OCI-LY3 (cell line): Measurements from ENCODE around the gene CRTC3.

Experiments
- H2AFZ ChIP-seq: fragments of 200-600, 300-600 bp; shearing (Covaris generic); 2 replicates; pipeline ENCODE4 v1.6.0; 2014; ENCODE audit warnings: antibody characterized with exemption, low read depth, low read length
- H3K27ac ChIP-seq: fragments of 200-600, 300-600 bp; sonication (generic); 2 replicates; pipeline ENCODE4 v1.5.1; 2014; ENCODE audit warnings: mild to moderate bottlenecking, low read length, moderate library complexity, mixed read lengths
- H3K27me3 ChIP-seq: fragments of 200-600, 300-600 bp; sonication (generic); 2 replicates; pipeline ENCODE4 v1.6.1; 2014; ENCODE audit warnings: low read depth, low read length, mixed read lengths
- H3K36me3 ChIP-seq: fragments of 200-600, 300-600 bp; sonication (generic); replicated peaks from 2 replicates; pipeline ENCODE3; 2014; ENCODE audit warnings: low read depth, low read length, mixed read lengths
- H3K4me1 ChIP-seq: fragments of 300-600, 200-600 bp; sonication (generic); 2 replicates; pipeline ENCODE4 v1.6.1; 2014; ENCODE audit warnings: low read length, mixed read lengths
- H3K4me2 ChIP-seq: fragments of 200-600, 300-600 bp; sonication (generic); 2 replicates; pipeline ENCODE4 v1.6.1; 2014; ENCODE audit warnings: low read length, mixed read lengths
- H3K4me3 ChIP-seq: fragments of 300-600, 200-600 bp; sonication (generic); 2 replicates; pipeline ENCODE4 v1.5.1; 2014; ENCODE audit warnings: antibody characterized with exemption, mild to moderate bottlenecking, low read length, moderate library complexity
- H3K79me2 ChIP-seq: fragments of 300-600, 200-600 bp; shearing (Covaris generic); 2 replicates; pipeline ENCODE4 v1.6.1; 2014; ENCODE audit warnings: mild to moderate bottlenecking, low read length, mixed read lengths
- H3K9ac ChIP-seq: fragments of 300-600, 200-600 bp; shearing (Covaris generic); 2 replicates; pipeline ENCODE4 v1.6.0; 2014; ENCODE audit warnings: mild to moderate bottlenecking, low read length, moderate library complexity
- H3K9me3 ChIP-seq: fragments of 200-600, 300-600 bp; shearing (Covaris generic); 2 replicates; pipeline ENCODE4 v1.6.1; 2014; ENCODE audit warnings: low read length, mixed read lengths; ENCODE audit not compliant: insufficient read depth
- H4K20me1 ChIP-seq: fragments of 200-600, 300-600 bp; sonication (generic); 2 replicates; pipeline ENCODE4 v1.6.1; 2016; ENCODE audit warnings: low read length, mixed read lengths; ENCODE audit not compliant: insufficient read depth
- CTCF ChIP-seq: fragments of 200-600, 300-600 bp; sonication (generic); IDR thresholded peaks from 2 replicates; pipeline ENCODE4 v1.5.1; 2014; ENCODE audit warnings: antibody characterized with exemption, low read length, low read depth
- EZH2phosphoT487 ChIP-seq: fragments of 200-600 bp; shearing (Covaris generic); IDR thresholded peaks from 2 replicates; pipeline ENCODE4 v1.6.1; 2018; ENCODE audit warnings: antibody characterized with exemption, mixed run types, low read depth

Gene CRTC3

GRCh38 chr15:90674476-90674875 is 144.8 kb downstream of the CRTC3 start:
- Histone ChIP-seq H3K27me3 (peaks cover 19% of the 10 kb centered on the region; the same call in 1 of the 2 replicates), H3K79me2 (no peaks in the 10 kb centered on the region)
- TF ChIP-seq EZH2phosphoT487 (no peak), CTCF (no peak)

GRCh38 chr15:90675464-90675863 is 145.7 kb downstream of the CRTC3 start:
- Histone ChIP-seq H3K4me3 (no peak overlapping the region), H3K4me1 (no peaks in the 10 kb centered on the region), H3K27ac (no peak overlapping the region), H3K9ac (no peak overlapping the region), H3K4me2 (no peak overlapping the region), H3K9me3 (no peaks in the 10 kb centered on the region), H3K27me3 (peaks cover 19% of the 10 kb centered on the region; the same call in 1 of the 2 replicates), H3K36me3 (no peaks in the 10 kb centered on the region), H2AFZ (no peak overlapping the region), H4K20me1 (no peaks in the 10 kb centered on the region), H3K79me2 (no peaks in the 10 kb centered on the region)
- TF ChIP-seq EZH2phosphoT487 (no peak), CTCF (no peak)

More at GRCh38 chr15:90674476-90674875, 144.8 kb downstream of the CRTC3 start:
- H4K20me1 ChIP-seq: no peaks in the 10 kb centered on the region
- no peak overlapping the region for H3K4me2 ChIP-seq
- no peak overlapping the region for H3K27ac ChIP-seq
- H3K9ac ChIP-seq: no peak overlapping the region
- H3K4me3 ChIP-seq: no peak overlapping the region
- H3K9me3 ChIP-seq: no peaks in the 10 kb centered on the region
- H3K4me1 ChIP-seq: no peaks in the 10 kb centered on the region
- H3K36me3 ChIP-seq: no peaks in the 10 kb centered on the region
- no peak overlapping the region for H2AFZ ChIP-seq

GRCh38 chr15:90677807-90678790 is 148.4 kb downstream of the CRTC3 start:
- no peak overlapping the region for H3K27ac ChIP-seq
- no peaks in the 10 kb centered on the region for H3K9me3 ChIP-seq
- no peaks in the 10 kb centered on the region for H4K20me1 ChIP-seq
- no peaks in the 10 kb centered on the region for H3K36me3 ChIP-seq
- H3K4me1 ChIP-seq: no peaks in the 10 kb centered on the region
- TF ChIP-seq CTCF (no peak), EZH2phosphoT487 (no peak)
- H3K79me2 ChIP-seq: no peaks in the 10 kb centered on the region
- no peak overlapping the region for H3K4me3 ChIP-seq
- no peak overlapping the region for H2AFZ ChIP-seq
- peaks cover 12% of the 10 kb centered on the region; the same call in 1 of the 2 replicates for H3K27me3 ChIP-seq
- H3K9ac ChIP-seq: no peak overlapping the region
- H3K4me2 ChIP-seq: no peak overlapping the region

- no peak overlapping the region for H3K4me3 ChIP-seq
- no peaks in the 10 kb centered on the region for H3K4me1 ChIP-seq
- no peaks in the 10 kb centered on the region for H3K27me3 ChIP-seq
- no peaks in the 10 kb centered on the region for H3K36me3 ChIP-seq
- TF ChIP-seq CTCF: no peak
- no peak for TF ChIP-seq EZH2phosphoT487
- no peak overlapping the region for H3K9ac ChIP-seq
- no peak overlapping the region for H3K4me2 ChIP-seq
- H3K9me3 ChIP-seq: no peaks in the 10 kb centered on the region
- H3K27ac ChIP-seq: no peak overlapping the region
- no peaks in the 10 kb centered on the region for H4K20me1 ChIP-seq
- H2AFZ ChIP-seq: no peak overlapping the region
- H3K79me2 ChIP-seq: no peaks in the 10 kb centered on the region
These were observed 150.2 kb downstream of the CRTC3 start for GRCh38 chr15:90679959-90680358.
